Mucosa of descending colon (tissue), 3 donors: ENCODE measurements around the gene AGBL3. TPM values are rescaled to one million over a fixed set of nuclear protein-coding genes. Genes with fewer than 3 reads are reported as not detected.

Experiments
- ATAC-seq: fragments of 200-7000 bp; cut with Tn5 transposase; one replicate; pipeline ENCODE4 v1.9.1; 2020; ENCODE audit warnings: mild to moderate bottlenecking, moderate library complexity
- DNase-seq, 3 donors: peaks; one replicate each; pipeline ENCODE4 v3.0.0-alpha.2; 2020
- H3K36me3 ChIP-seq: fragments of 200-600 bp; one replicate; pipeline ENCODE4 v1.8.0; 2021; ENCODE audit warnings: low read depth, mild to moderate bottlenecking
- H3K4me1 ChIP-seq: fragments of 200-600 bp; one replicate; pipeline ENCODE4 v1.8.0; 2021; ENCODE audit warnings: low read depth, mild to moderate bottlenecking
- H3K4me3 ChIP-seq: fragments of 200-600 bp; one replicate; pipeline ENCODE4 v1.8.0; 2021; ENCODE audit warnings: mild to moderate bottlenecking
- H3K9me3 ChIP-seq: fragments of 200-600 bp; one replicate; pipeline ENCODE4 v1.8.0; 2021; ENCODE audit warnings: mild to moderate bottlenecking
- CTCF ChIP-seq: fragments of 200-600 bp; IDR thresholded peaks from one replicate; pipeline ENCODE4 v1.8.0; 2022; ENCODE audit warnings: antibody characterized with exemption, mild to moderate bottlenecking
- intact Hi-C, 2 donors: fragments of 100-400 bp; cut with DNase I in 1 of 2; cut with micrococcal nuclease in 1 of 2; formaldehyde crosslinking; loops; one replicate each; pipeline versions ENCODE4 v1.11.0 to v1.11.1; 2022; cut with DNase I, micrococcal nuclease
- total RNA-seq, 3 donors: library from RNA; stranded (reverse); fragmentation: NEBNext Ultra II Directional in 2 of 3; extraction: Animal tissue kit (Norgen Biotek cat#: 25700) in 2 of 3; gene quantifications; one replicate each; pipeline versions ENCODE4 v1.2.1 to v1.2.4, GENCODE V29; 2021 to 2023
- donor health status: DM: no; HTN: no; CAD: no; lungs with moderate emphysema.
- donor health status: DM: no; HTN: no; CAD: no.
- donor health status: DM: no; HTN: yes; CAD: no.

AGBL3 gene
- total RNA-seq, 3 donors from 2014 or later, result 1.6 to 2.5 (median 1.9) TPM

- no peak overlapping the region for H3K4me3 ChIP-seq
- no peaks in the 10 kb centered on the region for H3K9me3 ChIP-seq
- H3K36me3 ChIP-seq, result no peaks in the 10 kb centered on the region
- TF ChIP-seq CTCF, result no peak
- intact Hi-C loops, result no loop called here
- ATAC-seq (no peak), DNase-seq (no peak)
- H3K4me1 ChIP-seq, result no peaks in the 10 kb centered on the region
Measured at GRCh38 chr7:135095450-135095849, 109.1 kb downstream of the AGBL3 start.

- H3K4me3 ChIP-seq, result no peak overlapping the region
- ATAC-seq (no peak), DNase-seq (no peak)
- no peaks in the 10 kb centered on the region for H3K9me3 ChIP-seq
- no peak for TF ChIP-seq CTCF
- intact Hi-C loops, result no loop called here
- no peaks in the 10 kb centered on the region for H3K36me3 ChIP-seq
- H3K4me1 ChIP-seq, result no peaks in the 10 kb centered on the region
Measured at GRCh38 chr7:135098391-135098790, 112.1 kb downstream of the AGBL3 start.

GRCh38 chr7:135100856-135101255 lies 114.5 kb downstream of the AGBL3 start:
- ATAC-seq (no peak), DNase-seq (no peak)
- H3K9me3 ChIP-seq, result no peaks in the 10 kb centered on the region
- intact Hi-C loops, result no loop called here
- H3K4me1 ChIP-seq, result no peaks in the 10 kb centered on the region
- H3K36me3 ChIP-seq, result no peaks in the 10 kb centered on the region
- no peak for TF ChIP-seq CTCF
- no peak overlapping the region for H3K4me3 ChIP-seq

GRCh38 chr7:135102372-135102771 lies 116.1 kb downstream of the AGBL3 start:
- ATAC-seq (no peak), DNase-seq (no peak)
- intact Hi-C loops, result no loop called here
- Histone ChIP-seq H3K9me3 (no peaks in the 10 kb centered on the region), H3K36me3 (no peaks in the 10 kb centered on the region), H3K4me3 (no peak overlapping the region), H3K4me1 (no peaks in the 10 kb centered on the region)
- no peak for TF ChIP-seq CTCF

- Histone ChIP-seq H3K9me3 (no peaks in the 10 kb centered on the region), H3K4me3 (no peak overlapping the region), H3K4me1 (no peaks in the 10 kb centered on the region), H3K36me3 (no peaks in the 10 kb centered on the region)
- ATAC-seq (no peak), DNase-seq (no peak)
- no peak for TF ChIP-seq CTCF
- intact Hi-C loops, result no loop called here
Measured at GRCh38 chr7:135109562-135109961, 123.3 kb downstream of the AGBL3 start.

GRCh38 chr7:135109976-135110375 lies 123.7 kb downstream of the AGBL3 start:
- no peak for ATAC-seq
- Histone ChIP-seq H3K36me3 (no peaks in the 10 kb centered on the region), H3K9me3 (no peaks in the 10 kb centered on the region), H3K4me1 (no peaks in the 10 kb centered on the region), H3K4me3 (no peak overlapping the region)
- intact Hi-C loops, result no loop called here
- no peak for DNase-seq
- no peak for TF ChIP-seq CTCF
